ENCODE measurements around the gene CNGB1. TPM values are rescaled to one million over a fixed set of nuclear protein-coding genes. Genes with fewer than 3 reads are reported as not detected.

Gene CNGB1
- total and polyA plus RNA-seq, 8 donors = 0.03 to 0.23 (median 0.14) TPM; not detected in 1

DNA sequence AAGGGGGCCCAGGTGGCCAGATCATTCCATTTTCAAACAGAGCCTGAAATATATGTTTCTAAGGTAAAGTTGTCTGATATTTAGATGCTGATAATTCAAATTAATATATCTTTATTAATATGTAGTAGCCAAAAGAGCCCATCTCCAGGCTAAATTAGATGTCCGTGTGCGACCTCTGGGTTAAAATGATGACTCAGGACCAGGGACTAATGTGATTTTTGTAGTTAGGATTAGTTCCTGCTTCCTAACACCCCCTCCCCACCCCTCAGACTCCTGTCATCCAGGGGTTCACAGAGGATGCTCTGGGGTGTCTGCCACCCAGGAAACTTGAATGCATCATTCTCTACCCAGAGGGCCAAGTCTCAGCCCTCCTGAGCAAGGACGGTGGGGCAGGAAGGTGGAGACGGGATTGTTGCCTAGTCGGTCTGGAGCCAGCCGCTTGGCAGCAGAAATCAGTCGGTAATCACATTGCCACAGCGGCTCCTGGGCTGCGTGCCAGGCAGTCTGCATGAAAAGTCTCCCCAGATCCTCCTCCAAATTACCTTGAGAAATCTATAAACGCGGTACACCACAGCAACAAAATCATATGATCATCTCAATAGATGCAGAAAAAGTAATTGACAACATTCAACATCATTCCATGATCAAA lies 29.8 kb downstream of the CNGB1 start:
- Histone ChIP-seq H3K4me1 (peaks cover 0 to 5% of the 10 kb centered on the region in 2 donors), H3K9me3 (no peaks in the 10 kb centered on the region), H3K36me3 (no peaks in the 10 kb centered on the region), H3K27ac (no peak overlapping the region), H3K4me3 (no peak overlapping the region), H3K27me3 (peaks cover 0 to 6% of the 10 kb centered on the region in 2 donors)
- TF ChIP-seq, protein P1, sequence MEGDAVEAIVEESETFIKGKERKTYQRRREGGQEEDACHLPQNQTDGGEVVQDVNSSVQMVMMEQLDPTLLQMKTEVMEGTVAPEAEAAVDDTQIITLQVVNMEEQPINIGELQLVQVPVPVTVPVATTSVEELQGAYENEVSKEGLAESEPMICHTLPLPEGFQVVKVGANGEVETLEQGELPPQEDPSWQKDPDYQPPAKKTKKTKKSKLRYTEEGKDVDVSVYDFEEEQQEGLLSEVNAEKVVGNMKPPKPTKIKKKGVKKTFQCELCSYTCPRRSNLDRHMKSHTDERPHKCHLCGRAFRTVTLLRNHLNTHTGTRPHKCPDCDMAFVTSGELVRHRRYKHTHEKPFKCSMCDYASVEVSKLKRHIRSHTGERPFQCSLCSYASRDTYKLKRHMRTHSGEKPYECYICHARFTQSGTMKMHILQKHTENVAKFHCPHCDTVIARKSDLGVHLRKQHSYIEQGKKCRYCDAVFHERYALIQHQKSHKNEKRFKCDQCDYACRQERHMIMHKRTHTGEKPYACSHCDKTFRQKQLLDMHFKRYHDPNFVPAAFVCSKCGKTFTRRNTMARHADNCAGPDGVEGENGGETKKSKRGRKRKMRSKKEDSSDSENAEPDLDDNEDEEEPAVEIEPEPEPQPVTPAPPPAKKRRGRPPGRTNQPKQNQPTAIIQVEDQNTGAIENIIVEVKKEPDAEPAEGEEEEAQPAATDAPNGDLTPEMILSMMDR (IDR thresholded peaks at IDR 0.05) = no peak
- peak; percentile 21 for ATAC-seq
- DNase-seq = peak in 2 of 4 donors; percentile 26 to 56
- intact Hi-C loops (cut with DNase I) = no loop called here

DNA sequence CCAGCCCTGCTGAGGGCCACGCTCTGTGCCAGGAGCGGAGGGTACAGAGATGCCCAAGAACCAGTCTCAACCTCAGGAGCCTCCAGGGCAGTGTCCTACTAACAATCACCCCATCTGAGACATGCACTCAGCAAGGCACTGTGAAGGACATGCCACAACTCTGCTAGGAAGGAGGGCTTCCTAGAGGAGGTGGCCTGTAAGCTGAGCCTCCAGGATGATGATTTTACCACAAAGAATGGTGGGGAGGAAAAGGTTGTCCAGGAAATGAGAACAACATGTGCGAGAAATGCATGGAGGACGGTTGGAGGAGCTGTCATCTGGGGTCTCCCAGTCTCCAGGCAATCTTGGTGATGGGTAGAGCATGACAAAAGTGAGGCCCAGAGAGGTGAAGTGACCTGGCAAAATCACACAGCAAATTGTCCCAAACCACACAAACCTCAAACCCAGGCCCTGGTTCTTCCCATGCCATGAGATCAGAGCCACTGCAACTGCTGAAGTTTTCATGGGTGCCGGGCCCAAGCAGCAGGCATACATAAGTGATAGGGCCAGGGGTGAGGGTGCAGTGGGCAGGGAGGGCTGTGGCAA lies 30.5 kb downstream of the CNGB1 start:
- no peaks in the 10 kb centered on the region for H3K9me3 ChIP-seq
- peaks cover 0 to 6% of the 10 kb centered on the region in 2 donors for H3K27me3 ChIP-seq
- DNase-seq (no peak), ATAC-seq (no peak)
- H3K4me1 ChIP-seq = peaks cover 0 to 5% of the 10 kb centered on the region in 2 donors
- TF ChIP-seq, protein P1 (IDR thresholded peaks at IDR 0.05) = no peak
- H3K36me3 ChIP-seq = no peaks in the 10 kb centered on the region
- H3K4me3 ChIP-seq = no peak overlapping the region
- intact Hi-C loops (cut with DNase I) = no loop called here
- no peak overlapping the region for H3K27ac ChIP-seq

DNA sequence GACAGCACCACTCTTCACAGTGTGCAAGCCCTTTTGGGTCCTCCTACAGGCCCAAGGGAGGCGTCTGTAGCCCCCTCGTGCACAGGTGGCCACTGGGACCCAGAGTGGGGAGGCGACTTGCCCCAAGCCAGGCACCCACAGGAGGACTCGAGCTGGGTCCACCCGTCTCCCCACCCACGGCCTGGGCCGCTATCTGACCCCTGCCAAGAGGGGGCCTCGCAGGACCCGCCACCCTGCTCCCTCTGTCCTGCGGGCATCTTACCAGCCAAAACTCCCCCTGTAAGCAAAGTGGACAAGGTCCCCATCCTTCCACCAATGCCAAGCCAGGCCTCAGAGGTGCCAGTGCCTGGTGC lies 31.1 kb downstream of the CNGB1 start:
- no peak overlapping the region for H3K27ac ChIP-seq
- DNase-seq = no peak
- ATAC-seq = no peak

DNA sequence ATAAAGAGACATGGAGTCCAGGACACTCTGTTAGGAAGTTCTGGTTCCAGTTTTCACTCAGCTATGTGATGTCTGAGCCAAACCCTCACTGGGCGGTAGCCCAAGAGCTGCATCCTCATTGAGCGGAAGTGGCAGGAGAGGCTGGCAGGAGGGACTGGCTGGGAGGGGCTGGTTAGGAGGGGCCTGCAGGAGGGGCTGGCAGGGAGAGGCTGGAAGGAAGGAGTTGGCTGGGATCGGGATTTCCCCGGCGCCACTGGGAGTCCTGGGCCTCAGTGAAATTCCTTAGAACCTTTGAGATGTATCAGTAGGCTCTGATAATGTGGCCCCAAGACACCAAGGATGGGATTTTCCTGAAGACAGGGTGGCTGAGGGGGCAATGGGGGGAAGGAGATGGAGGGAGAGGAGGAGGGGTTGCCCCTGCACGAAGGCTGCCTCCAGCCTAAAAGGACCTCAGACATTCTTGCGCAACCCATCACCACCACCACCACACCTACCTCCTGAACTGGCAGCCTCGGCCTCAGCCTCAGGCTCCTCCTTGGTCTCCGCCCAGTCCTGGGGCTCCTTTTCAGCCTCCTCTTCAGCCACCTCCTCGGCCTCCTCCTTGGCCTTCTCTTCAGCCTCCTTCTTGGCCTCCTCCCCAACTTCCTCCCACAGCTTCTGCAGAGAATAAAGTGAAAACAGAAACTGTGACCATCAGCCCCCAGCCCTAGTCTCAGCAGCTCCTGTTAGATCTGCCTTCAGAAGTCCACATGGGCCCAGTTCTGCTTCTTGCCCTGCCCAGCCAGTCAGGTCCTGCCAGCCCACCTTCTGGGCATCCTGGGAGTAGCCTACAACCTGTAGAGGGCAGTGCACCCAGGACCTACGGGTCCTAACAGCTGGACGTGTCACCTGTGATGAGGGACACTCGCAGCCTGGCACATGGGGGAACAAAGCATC lies 31.7 kb downstream of the CNGB1 start:
- no peak overlapping the region for H3K4me3 ChIP-seq
- peaks cover 0 to 6% of the 10 kb centered on the region in 2 donors for H3K27me3 ChIP-seq
- no peaks in the 10 kb centered on the region for H3K9me3 ChIP-seq
- peak in 3 of 4 donors; percentile 15 to 84 (median 51) for DNase-seq
- H3K27ac ChIP-seq = peak overlapping the region; percentile 19 to 28
- intact Hi-C loops (cut with DNase I) = no loop called here
- peak; percentile 95 for ATAC-seq
- H3K36me3 ChIP-seq = no peaks in the 10 kb centered on the region
- TF ChIP-seq, protein P1 (IDR thresholded peaks at IDR 0.05) = no peak
- peaks cover 0 to 5% of the 10 kb centered on the region in 2 donors for H3K4me1 ChIP-seq

More for the DNA sequence above, 31.1 kb downstream of the CNGB1 start:
- no peaks in the 10 kb centered on the region for H3K36me3 ChIP-seq
- intact Hi-C loops (cut with DNase I) = no loop called here
- TF ChIP-seq, protein P1 (IDR thresholded peaks at IDR 0.05) = no peak
- H3K4me3 ChIP-seq = no peak overlapping the region
- H3K4me1 ChIP-seq = peaks cover 0 to 5% of the 10 kb centered on the region in 2 donors
- H3K27me3 ChIP-seq = peaks cover 0 to 6% of the 10 kb centered on the region in 2 donors
- H3K9me3 ChIP-seq = no peaks in the 10 kb centered on the region

DNA sequence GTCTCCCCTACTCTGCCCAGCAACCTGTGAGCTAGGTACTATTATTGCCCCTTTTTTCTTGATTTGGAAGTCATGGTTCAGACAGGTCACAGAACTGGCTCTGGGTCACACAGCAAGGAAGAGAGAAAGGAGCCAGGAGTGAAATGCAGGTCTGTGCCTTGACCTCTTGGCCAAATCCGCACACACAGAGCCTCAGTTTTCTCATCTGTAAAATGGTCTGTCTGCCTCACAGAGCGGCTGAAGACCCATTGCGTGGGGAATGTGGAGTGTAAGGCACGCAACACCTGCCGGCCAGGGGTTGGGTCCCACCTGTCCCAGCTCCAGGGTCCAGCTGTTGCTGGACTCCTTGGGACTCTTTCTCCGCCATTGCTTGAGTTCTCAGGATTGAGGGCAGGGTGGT lies 32.4 kb downstream of the CNGB1 start:
- Histone ChIP-seq H3K4me1 (peaks cover 0 to 5% of the 10 kb centered on the region in 2 donors), H3K27me3 (peaks cover 0 to 6% of the 10 kb centered on the region in 2 donors), H3K4me3 (no peak overlapping the region), H3K36me3 (no peaks in the 10 kb centered on the region), H3K27ac (peak overlapping the region; percentile 19 to 28), H3K9me3 (no peaks in the 10 kb centered on the region)
- DNase-seq = no peak
- ATAC-seq = no peak
- intact Hi-C loops (cut with DNase I) = no loop called here
- TF ChIP-seq, protein P1 (IDR thresholded peaks at IDR 0.05) = no peak

Data from left lung (tissue), 10 donors.